Tibial artery (tissue), 4 donors: Measurements from ENCODE around the gene C21orf91.

Experiments
- DNase-seq, 2 donors: peaks; one replicate each; pipeline ENCODE4 v3.0.0-alpha.2; 2019
- H3K27ac ChIP-seq, 2 donors: fragments of 200-600 bp; sonication (generic) in 1 of 2; 1 replicate in 1 of 2; 2 replicates in 1 of 2; pipeline ENCODE4 v1.5.1; 2018 to 2019; ENCODE audit warnings: mild to moderate bottlenecking in 1 of 2
- H3K27me3 ChIP-seq, 2 donors: fragments of 200-600 bp; sonication (generic) in 1 of 2; one replicate each; pipeline versions ENCODE4 v1.5.1 to v1.6.0; 2016 to 2019
- H3K36me3 ChIP-seq, 3 donors: fragments of 200-600 bp; sonication (generic) in 2 of 3; one replicate each; pipeline ENCODE4 v1.5.1; 2016 to 2019; ENCODE audit warnings: mild to moderate bottlenecking in 2 of 3
- H3K4me1 ChIP-seq, 4 donors: fragments of 200-600 bp; sonication (generic) in 2 of 4; 1 replicate in 3 of 4; 2 replicates in 1 of 4; pipeline ENCODE4 v1.5.1; 2016 to 2019
- H3K4me3 ChIP-seq, 2 donors: fragments of 200-600 bp; sonication (generic) in 1 of 2; 1 replicate in 1 of 2; 2 replicates in 1 of 2; pipeline ENCODE4 v1.5.1; 2018 to 2019; ENCODE audit warnings: mild to moderate bottlenecking in 2 of 2
- H3K9me3 ChIP-seq, 3 donors: fragments of 200-600 bp; sonication (generic) in 1 of 3; one replicate each; pipeline ENCODE4 v1.5.1; 2016 to 2019
- intact Hi-C: fragments of 100-400 bp; cut with DNase I; formaldehyde crosslinking; loops from one replicate; pipeline ENCODE4 v1.15.0; 2023; ENCODE audit warnings: low total_unique reads
- TF ChIP-seq, protein P1 (sequence below), 2 experiments: fragments of 200-600 bp in 1 of 2; fragments of 450-650 bp in 1 of 2; IDR thresholded peaks; one replicate each; pipeline ENCODE4 v1.5.1; 2017 to 2019; ENCODE audit warnings: antibody characterized with exemption in 2 of 2, mild to moderate bottlenecking in 1 of 2, moderate library complexity in 1 of 2

Gene C21orf91

DNA sequence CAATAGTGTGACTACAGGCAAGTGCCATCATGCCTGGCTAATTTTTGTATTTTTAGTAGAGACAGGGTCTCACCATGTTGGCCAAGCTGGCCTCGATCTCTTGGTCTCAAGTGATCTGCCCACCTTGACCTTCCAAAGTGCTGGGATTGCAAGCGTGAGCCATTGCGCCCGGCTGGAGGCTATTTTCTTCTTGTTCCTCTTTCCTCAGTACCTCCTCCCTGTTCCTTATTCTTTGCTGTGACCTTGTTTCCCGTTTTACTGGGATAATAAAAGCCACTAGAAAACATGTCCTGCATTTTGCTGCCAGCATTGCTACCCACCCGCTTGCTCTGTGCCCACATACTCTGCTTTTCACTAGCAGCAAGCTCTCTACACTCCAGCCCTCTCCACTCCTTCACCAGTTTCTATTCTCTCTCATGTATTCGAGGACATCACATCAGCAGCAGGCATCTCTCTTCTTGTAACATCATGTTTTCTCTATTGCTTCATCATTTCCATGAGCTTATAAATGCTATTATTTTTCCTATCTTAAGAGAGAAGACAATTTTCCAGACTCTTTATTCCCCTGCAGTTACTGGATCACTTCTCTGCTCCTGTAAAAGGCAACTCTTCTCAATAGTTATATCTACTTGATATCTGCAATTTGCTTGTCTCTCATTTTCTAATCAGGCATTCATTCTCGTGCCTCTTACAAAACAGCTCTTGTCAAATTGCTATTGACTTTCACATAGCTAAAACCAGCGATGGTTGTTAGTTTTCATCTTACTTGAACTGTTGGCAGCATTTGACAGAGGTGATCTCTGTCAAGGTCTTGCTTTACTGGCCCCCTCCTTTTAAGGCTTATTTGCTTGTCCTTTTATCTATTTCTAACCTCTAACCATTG lies 34.5 kb upstream of the C21orf91 start:
- TF ChIP-seq, protein P1, sequence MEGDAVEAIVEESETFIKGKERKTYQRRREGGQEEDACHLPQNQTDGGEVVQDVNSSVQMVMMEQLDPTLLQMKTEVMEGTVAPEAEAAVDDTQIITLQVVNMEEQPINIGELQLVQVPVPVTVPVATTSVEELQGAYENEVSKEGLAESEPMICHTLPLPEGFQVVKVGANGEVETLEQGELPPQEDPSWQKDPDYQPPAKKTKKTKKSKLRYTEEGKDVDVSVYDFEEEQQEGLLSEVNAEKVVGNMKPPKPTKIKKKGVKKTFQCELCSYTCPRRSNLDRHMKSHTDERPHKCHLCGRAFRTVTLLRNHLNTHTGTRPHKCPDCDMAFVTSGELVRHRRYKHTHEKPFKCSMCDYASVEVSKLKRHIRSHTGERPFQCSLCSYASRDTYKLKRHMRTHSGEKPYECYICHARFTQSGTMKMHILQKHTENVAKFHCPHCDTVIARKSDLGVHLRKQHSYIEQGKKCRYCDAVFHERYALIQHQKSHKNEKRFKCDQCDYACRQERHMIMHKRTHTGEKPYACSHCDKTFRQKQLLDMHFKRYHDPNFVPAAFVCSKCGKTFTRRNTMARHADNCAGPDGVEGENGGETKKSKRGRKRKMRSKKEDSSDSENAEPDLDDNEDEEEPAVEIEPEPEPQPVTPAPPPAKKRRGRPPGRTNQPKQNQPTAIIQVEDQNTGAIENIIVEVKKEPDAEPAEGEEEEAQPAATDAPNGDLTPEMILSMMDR (IDR thresholded peaks at IDR 0.05), result no peak
- H3K9me3 ChIP-seq, result peaks cover 0 to 8% (median 0%) of the 10 kb centered on the region in 3 donors
- no peak overlapping the region for H3K4me3 ChIP-seq
- H3K27me3 ChIP-seq, result no peaks in the 10 kb centered on the region
- no peaks in the 10 kb centered on the region for H3K36me3 ChIP-seq
- H3K27ac ChIP-seq, result no peak overlapping the region
- no peak for DNase-seq
- intact Hi-C loops, result no loop called here
- peaks cover 0 to 18% (median 0%) of the 10 kb centered on the region in 4 donors for H3K4me1 ChIP-seq

DNA sequence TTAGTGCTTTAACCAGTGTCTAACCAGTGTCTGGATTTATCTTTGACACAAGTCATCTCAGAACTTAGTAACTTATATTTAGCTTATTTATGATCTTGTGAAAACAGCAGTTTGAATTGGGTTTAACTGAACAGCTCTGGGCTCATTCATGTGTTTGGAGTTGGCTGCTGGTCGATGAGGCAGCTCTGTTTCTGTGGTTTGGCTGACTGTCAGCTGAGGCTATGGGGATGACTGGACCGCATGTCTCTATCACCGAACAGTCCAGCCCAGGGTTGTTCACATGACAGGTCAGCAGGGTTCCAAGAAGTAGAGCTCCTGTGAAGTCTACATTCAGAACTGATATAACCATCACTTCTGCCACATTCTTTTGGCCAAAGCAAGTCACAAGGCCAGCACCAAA lies 29.1 kb upstream of the C21orf91 start:
- peaks cover 0 to 8% (median 0%) of the 10 kb centered on the region in 3 donors for H3K9me3 ChIP-seq
- TF ChIP-seq, protein P1 (IDR thresholded peaks at IDR 0.05), result no peak
- DNase-seq, result peak; percentile 48 to 66
- peaks cover 0 to 20% (median 5%) of the 10 kb centered on the region in 4 donors for H3K4me1 ChIP-seq
- H3K27ac ChIP-seq, result peak overlapping the region; percentile 26 to 46
- no peaks in the 10 kb centered on the region for H3K27me3 ChIP-seq
- intact Hi-C loops, result no loop called here
- H3K4me3 ChIP-seq, result no peak overlapping the region
- H3K36me3 ChIP-seq, result no peaks in the 10 kb centered on the region

DNA sequence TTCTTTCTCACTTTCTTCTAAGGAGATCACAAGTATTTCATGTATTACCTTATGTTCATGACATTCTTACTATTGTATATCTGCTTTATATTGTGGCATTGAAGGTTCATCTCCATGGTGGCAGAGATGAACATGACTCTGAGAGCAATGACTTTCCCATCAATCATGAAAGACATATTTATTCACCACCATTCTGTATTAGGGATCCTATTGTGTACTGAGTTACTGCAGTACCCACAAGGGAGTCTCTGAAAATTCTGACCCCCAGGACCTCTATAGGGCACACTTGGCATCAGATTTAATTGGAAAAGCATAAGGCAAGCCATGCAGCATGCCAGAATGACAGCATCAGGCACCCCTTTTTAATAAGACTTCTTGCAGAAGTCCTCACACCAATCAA lies 21.9 kb upstream of the C21orf91 start:
- H3K27ac ChIP-seq, result no peak overlapping the region
- no peaks in the 10 kb centered on the region for H3K27me3 ChIP-seq
- no peaks in the 10 kb centered on the region for H3K4me1 ChIP-seq
- no peak overlapping the region for H3K4me3 ChIP-seq
- H3K9me3 ChIP-seq, result no peaks in the 10 kb centered on the region
- TF ChIP-seq, protein P1 (IDR thresholded peaks at IDR 0.05), result no peak
- no peaks in the 10 kb centered on the region for H3K36me3 ChIP-seq
- intact Hi-C loops, result no loop called here
- DNase-seq, result no peak

DNA sequence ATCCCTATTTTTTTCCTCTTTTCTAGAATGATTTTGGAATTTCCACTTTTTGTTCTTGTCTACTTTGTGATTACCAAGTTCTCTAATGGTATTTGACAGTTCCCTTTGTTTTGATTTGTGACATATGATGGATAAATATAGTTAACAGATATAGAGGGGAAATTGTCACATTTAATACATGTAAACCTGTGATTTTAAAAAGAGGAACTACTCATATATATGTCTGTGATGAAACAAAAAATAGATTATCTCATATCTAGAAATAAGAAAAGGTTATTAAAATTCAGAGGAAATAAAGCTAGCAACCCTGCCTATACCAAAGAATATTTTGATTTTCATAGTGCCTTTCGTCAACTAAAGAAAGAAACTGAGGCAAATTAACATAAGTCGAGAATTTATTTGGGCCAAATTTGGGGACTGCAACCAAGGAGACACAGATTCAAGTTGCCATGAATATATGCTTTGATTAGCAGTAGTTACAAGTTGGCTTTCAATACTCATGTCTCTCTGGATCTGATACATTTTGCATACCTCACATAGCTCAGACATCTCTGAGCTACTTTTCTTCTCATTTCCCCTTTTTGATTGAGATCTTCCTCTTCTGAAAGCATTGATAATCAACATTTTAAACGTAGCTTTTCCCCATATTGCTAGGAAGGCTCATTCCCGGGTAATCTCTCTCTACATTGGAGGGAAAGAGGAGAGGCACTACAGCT lies 15.6 kb upstream of the C21orf91 start:
- TF ChIP-seq, protein P1 (IDR thresholded peaks at IDR 0.05), result no peak
- intact Hi-C loops, result no loop called here
- no peak overlapping the region for H3K27ac ChIP-seq
- H3K9me3 ChIP-seq, result no peaks in the 10 kb centered on the region
- H3K4me1 ChIP-seq, result peaks cover 0 to 3% (median 0%) of the 10 kb centered on the region in 4 donors
- H3K27me3 ChIP-seq, result no peaks in the 10 kb centered on the region
- no peaks in the 10 kb centered on the region for H3K36me3 ChIP-seq
- DNase-seq, result no peak
- no peak overlapping the region for H3K4me3 ChIP-seq

DNA sequence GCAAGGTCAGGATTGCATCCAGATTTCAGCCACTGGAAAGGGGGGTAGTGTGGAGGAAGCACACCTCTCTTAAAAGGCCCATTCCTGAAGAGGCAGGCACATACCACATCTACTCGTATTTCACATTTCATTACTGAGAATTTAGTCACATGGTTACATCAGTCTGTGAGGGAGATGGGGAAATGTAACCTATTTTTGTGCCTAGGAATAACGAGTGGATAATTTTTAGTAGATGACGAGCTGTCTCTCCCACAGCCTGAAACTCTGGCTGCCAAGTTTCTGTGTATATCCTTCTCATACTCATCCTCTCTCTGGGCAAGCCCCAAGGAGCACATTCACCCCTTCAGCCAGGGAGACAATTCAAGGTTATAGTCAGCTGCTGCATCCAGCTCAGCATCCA lies 10.3 kb upstream of the C21orf91 start:
- DNase-seq, result no peak
- H3K36me3 ChIP-seq, result no peaks in the 10 kb centered on the region
- H3K27ac ChIP-seq, result no peak overlapping the region
- H3K27me3 ChIP-seq, result no peaks in the 10 kb centered on the region
- peaks cover 0 to 22% (median 0%) of the 10 kb centered on the region in 4 donors for H3K4me1 ChIP-seq
- no peaks in the 10 kb centered on the region for H3K9me3 ChIP-seq
- intact Hi-C loops, result no loop called here
- no peak overlapping the region for H3K4me3 ChIP-seq
- TF ChIP-seq, protein P1 (IDR thresholded peaks at IDR 0.05), result no peak
